Cardiac muscle cell (in vitro differentiated cells and primary cell): ENCODE measurements around the gene PGAP2. TPM values are rescaled to one million over a fixed set of nuclear protein-coding genes. Genes with fewer than 3 reads are reported as not detected.

Source experiments
- DNase-seq, 2 donors: peaks; one replicate each; pipeline versions ENCODE4 v3.0.0 to v3.0.0-alpha.2; 2010 to 2017; ENCODE audit warnings: low read depth in 1 of 2, low spot score in 1 of 2
- H3K27ac ChIP-seq: fragments of 200-600 bp; sonication (generic); 2 replicates; pipeline ENCODE4 v1.5.1; 2016
- H3K27me3 ChIP-seq: fragments of 200-600 bp; sonication (generic); 2 replicates; pipeline ENCODE4 v1.6.0; 2016; ENCODE audit warnings: control low read depth
- H3K36me3 ChIP-seq: fragments of 200-600 bp; sonication (generic); 2 replicates; pipeline ENCODE4 v1.5.1; 2016; ENCODE audit warnings: control low read depth
- H3K4me1 ChIP-seq: fragments of 200-600 bp; sonication (generic); 2 replicates; pipeline ENCODE4 v1.8.1; 2017; ENCODE audit warnings: low read depth, mild to moderate bottlenecking, mixed run types
- H3K4me3 ChIP-seq: fragments of 200-600 bp; sonication (generic); 2 replicates; pipeline ENCODE4 v1.5.1; 2016; ENCODE audit warnings: mild to moderate bottlenecking
- H3K9me3 ChIP-seq: fragments of 200-600 bp; sonication (generic); 2 replicates; pipeline ENCODE4 v1.5.1; 2017; ENCODE audit warnings: low read depth, mild to moderate bottlenecking, control low read depth
- CTCF ChIP-seq: IDR thresholded peaks from 2 replicates; pipeline ENCODE4 v1.5.1; 2012; ENCODE audit warnings: low read depth, mild to moderate bottlenecking, low read length
- polyA plus RNA-seq: library from polyadenylated mRNA; unstranded; fragments of >200 nt; fragmentation: Nextera tagmentation; extraction: Ambion mirVana; gene quantifications from 2 replicates; pipeline ENCODE4 v1.2.1, GENCODE V29; 2016
- total RNA-seq: library from RNA; depleted of rRNA; stranded (reverse); fragments of >200 nt; gene quantifications from 2 replicates; pipeline ENCODE4 v1.2.3, GENCODE V29; 2016

The PGAP2 gene
- total and polyA plus RNA-seq, 2 experiments from 2014 or later = 18.2 to 24.9 TPM

- no peak for TF ChIP-seq CTCF
- no peak overlapping the region for H3K4me3 ChIP-seq
- H3K9me3 ChIP-seq = no peaks in the 10 kb centered on the region
- no peak for DNase-seq
- H3K36me3 ChIP-seq = no peaks in the 10 kb centered on the region
- no peaks in the 10 kb centered on the region for H3K27me3 ChIP-seq
- H3K4me1 ChIP-seq = no peaks in the 10 kb centered on the region
- no peak overlapping the region for H3K27ac ChIP-seq
These were observed 8.9 kb downstream of the PGAP2 start for GRCh38 chr11:3817181-3817800.

DNA sequence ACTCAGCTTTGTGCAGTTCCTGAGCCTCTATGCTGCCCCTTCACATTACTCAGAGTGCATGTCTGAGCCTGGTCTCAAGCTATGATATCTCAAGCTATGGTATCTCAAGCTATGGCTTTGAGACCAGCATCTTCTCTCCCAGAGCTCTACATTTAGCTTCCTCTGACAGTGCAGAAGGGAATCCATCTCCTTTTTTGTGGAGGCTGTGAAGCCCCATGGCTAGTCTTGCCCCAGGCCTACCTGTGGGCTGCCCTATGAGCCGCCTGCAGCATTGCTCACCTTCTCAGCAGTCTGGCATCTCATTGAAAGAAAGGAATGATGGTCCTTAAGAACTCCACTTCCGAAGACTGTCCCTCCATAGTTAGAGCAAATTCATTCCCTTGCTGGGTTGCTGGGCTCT lies 12.6 kb downstream of the PGAP2 start:
- H3K27ac ChIP-seq = no peak overlapping the region
- H3K27me3 ChIP-seq = no peaks in the 10 kb centered on the region
- no peaks in the 10 kb centered on the region for H3K4me1 ChIP-seq
- H3K36me3 ChIP-seq = no peaks in the 10 kb centered on the region
- H3K9me3 ChIP-seq = no peaks in the 10 kb centered on the region
- DNase-seq = no peak
- TF ChIP-seq CTCF = no peak
- no peak overlapping the region for H3K4me3 ChIP-seq

- no peak for DNase-seq
- Histone ChIP-seq H3K4me3 (no peak overlapping the region), H3K9me3 (no peaks in the 10 kb centered on the region), H3K36me3 (peaks cover 3% of the 10 kb centered on the region), H3K27me3 (no peaks in the 10 kb centered on the region), H3K27ac (no peak overlapping the region), H3K4me1 (no peaks in the 10 kb centered on the region)
- no peak for TF ChIP-seq CTCF
These were observed 14.0 kb downstream of the PGAP2 start for GRCh38 chr11:3822312-3822711.

GRCh38 chr11:3823303-3823702 lies 14.9 kb downstream of the PGAP2 start:
- H3K36me3 ChIP-seq = peaks cover 5% of the 10 kb centered on the region
- H3K27me3 ChIP-seq = no peaks in the 10 kb centered on the region
- peak in 1 of 2 donors; percentile 77 for DNase-seq
- H3K9me3 ChIP-seq = no peaks in the 10 kb centered on the region
- no peak overlapping the region for H3K4me3 ChIP-seq
- no peak for TF ChIP-seq CTCF
- H3K4me1 ChIP-seq = no peaks in the 10 kb centered on the region
- no peak overlapping the region for H3K27ac ChIP-seq

- no peaks in the 10 kb centered on the region for H3K27me3 ChIP-seq
- H3K27ac ChIP-seq = no peak overlapping the region
- no peaks in the 10 kb centered on the region for H3K4me1 ChIP-seq
- TF ChIP-seq CTCF = no peak
- H3K4me3 ChIP-seq = no peak overlapping the region
- H3K36me3 ChIP-seq = peaks cover 5% of the 10 kb centered on the region
- no peaks in the 10 kb centered on the region for H3K9me3 ChIP-seq
- DNase-seq = no peak
These were observed 15.6 kb downstream of the PGAP2 start for GRCh38 chr11:3823762-3824506.
